Suprapubic skin (tissue), 4 donors: ENCODE measurements around the gene TPD52L1. TPM values are rescaled to one million over a fixed set of nuclear protein-coding genes. Genes with fewer than 3 reads are reported as not detected.

Experiments used
- DNase-seq, 2 donors: peaks; one replicate each; pipeline ENCODE4 v3.0.0-alpha.2; 2019; ENCODE audit warnings: low spot score in 2 of 2
- H3K27ac ChIP-seq: fragments of 200-600 bp; sonication (generic); one replicate; pipeline ENCODE4 v1.5.1; 2019
- H3K27me3 ChIP-seq: fragments of 200-600 bp; sonication (generic); one replicate; pipeline ENCODE4 v1.5.1; 2019
- H3K36me3 ChIP-seq: fragments of 200-600 bp; sonication (generic); one replicate; pipeline ENCODE4 v1.5.1; 2019
- H3K4me1 ChIP-seq: fragments of 200-600 bp; sonication (generic); one replicate; pipeline ENCODE4 v1.5.1; 2019
- H3K4me3 ChIP-seq: fragments of 200-600 bp; sonication (generic); one replicate; pipeline ENCODE4 v1.5.1; 2019; ENCODE audit warnings: mild to moderate bottlenecking
- H3K9me3 ChIP-seq: fragments of 200-600 bp; sonication (generic); one replicate; pipeline ENCODE4 v1.5.1; 2019
- CTCF ChIP-seq, 2 donors: fragments of 200-600 bp in 1 of 2; fragments of 450-650 bp in 1 of 2; sonication (generic) in 1 of 2; IDR thresholded peaks; one replicate each; pipeline ENCODE4 v1.5.1; 2016 to 2019; ENCODE audit warnings: antibody characterized with exemption in 2 of 2, mild to moderate bottlenecking in 1 of 2, moderate library complexity in 1 of 2
- EP300 ChIP-seq: sonication (generic); formaldehyde crosslinking; IDR thresholded peaks from one replicate; pipeline ENCODE4 v1.6.1; 2017; ENCODE audit warnings: antibody characterized with exemption
- POLR2A ChIP-seq, 2 donors: fragments of 450-650 bp; IDR thresholded peaks; one replicate each; pipeline ENCODE4 v1.6.1; 2017; ENCODE audit warnings: antibody characterized with exemption in 2 of 2, mild to moderate bottlenecking in 2 of 2, moderate library complexity in 2 of 2
- POLR2AphosphoS5 ChIP-seq, 3 donors: sonication (generic); formaldehyde crosslinking; IDR thresholded peaks; one replicate each; pipeline ENCODE4 v1.6.1; 2017; ENCODE audit warnings: antibody characterized with exemption in 3 of 3
- WGBS: methylation state at CpG from one replicate; pipeline ENCODE4 v1.1.5; 2018; 5-methylcytosine and 5-hydroxymethylcytosine counted together
- total RNA-seq, 4 donors: library from RNA; depleted of rRNA; stranded (reverse); fragments of >200 nt; gene quantifications; one replicate each; pipeline ENCODE4 v1.1.0, GENCODE V29; 2016

Gene TPD52L1
- total RNA-seq, 4 donors from 2014 or later: 146 to 202 (median 190) TPM

- WGBS: 98% methylated on average over 1 of the region's 1 CpG
- no peak for TF ChIP-seq CTCF (IDR thresholded peaks at IDR 0.05)
- Histone ChIP-seq H3K36me3 (peaks cover 53% of the 10 kb centered on the region), H3K27me3 (no peaks in the 10 kb centered on the region), H3K27ac (no peak overlapping the region), H3K4me3 (no peak overlapping the region), H3K9me3 (peaks cover 5% of the 10 kb centered on the region), H3K4me1 (no peaks in the 10 kb centered on the region)
- no peak for DNase-seq
These were observed 132.4 kb downstream of the TPD52L1 start for GRCh38 chr6:125285936-125286335.

GRCh38 chr6:125287718-125288117 lies 134.1 kb downstream of the TPD52L1 start:
- WGBS: 96% methylated on average over 9 of the region's 9 CpGs
- no peak for TF ChIP-seq POLR2A (IDR thresholded peaks at IDR 0.05)

GRCh38 chr6:125293587-125293986 lies 140.0 kb downstream of the TPD52L1 start:
- no peak for DNase-seq
- Histone ChIP-seq H3K27ac (no peak overlapping the region), H3K4me1 (peaks cover 25% of the 10 kb centered on the region), H3K36me3 (peaks cover 44% of the 10 kb centered on the region), H3K4me3 (no peak overlapping the region), H3K9me3 (no peaks in the 10 kb centered on the region), H3K27me3 (no peaks in the 10 kb centered on the region)
- WGBS: 85% methylated on average over 3 of the region's 3 CpGs
- TF ChIP-seq POLR2A (IDR thresholded peaks at IDR 0.05) (no peak), CTCF (IDR thresholded peaks at IDR 0.05) (no peak), POLR2AphosphoS5 (IDR thresholded peaks at IDR 0.05) (no peak), EP300 (no peak)

More at GRCh38 chr6:125287718-125288117, 134.1 kb downstream of the TPD52L1 start:
- H3K27ac ChIP-seq: no peak overlapping the region
- peaks cover 5% of the 10 kb centered on the region for H3K9me3 ChIP-seq
- peaks cover 49% of the 10 kb centered on the region for H3K36me3 ChIP-seq
- DNase-seq: no peak
- no peaks in the 10 kb centered on the region for H3K4me1 ChIP-seq
- H3K4me3 ChIP-seq: no peak overlapping the region
- no peaks in the 10 kb centered on the region for H3K27me3 ChIP-seq

- no peak for TF ChIP-seq CTCF (IDR thresholded peaks at IDR 0.05)
- no peak for TF ChIP-seq POLR2A (IDR thresholded peaks at IDR 0.05)
- no peak for TF ChIP-seq EP300
- no peak for TF ChIP-seq POLR2AphosphoS5 (IDR thresholded peaks at IDR 0.05)
- 81% methylated on average over 1 of the region's 1 CpG for WGBS
- no peak for DNase-seq
- H3K4me1 ChIP-seq: peaks cover 25% of the 10 kb centered on the region
- H3K27ac ChIP-seq: no peak overlapping the region
- no peaks in the 10 kb centered on the region for H3K9me3 ChIP-seq
- no peaks in the 10 kb centered on the region for H3K27me3 ChIP-seq
- H3K4me3 ChIP-seq: no peak overlapping the region
- H3K36me3 ChIP-seq: peaks cover 45% of the 10 kb centered on the region
These were observed 140.5 kb downstream of the TPD52L1 start for GRCh38 chr6:125294036-125294435.

- Histone ChIP-seq H3K4me3 (no peak overlapping the region), H3K4me1 (peaks cover 29% of the 10 kb centered on the region), H3K27me3 (no peaks in the 10 kb centered on the region), H3K27ac (no peak overlapping the region), H3K36me3 (peaks cover 40% of the 10 kb centered on the region), H3K9me3 (no peaks in the 10 kb centered on the region)
- WGBS: 42% methylated on average over 3 of the region's 3 CpGs
- DNase-seq: no peak
- TF ChIP-seq POLR2A (IDR thresholded peaks at IDR 0.05): no peak
These were observed 141.4 kb downstream of the TPD52L1 start for GRCh38 chr6:125294925-125295324.

GRCh38 chr6:125296471-125296870 lies 142.9 kb downstream of the TPD52L1 start:
- TF ChIP-seq EP300 (no peak), POLR2AphosphoS5 (IDR thresholded peaks at IDR 0.05) (no peak), POLR2A (IDR thresholded peaks at IDR 0.05) (no peak), CTCF (IDR thresholded peaks at IDR 0.05) (no peak)
- Histone ChIP-seq H3K27me3 (no peaks in the 10 kb centered on the region), H3K4me3 (no peak overlapping the region), H3K27ac (no peak overlapping the region), H3K9me3 (no peaks in the 10 kb centered on the region), H3K4me1 (peaks cover 40% of the 10 kb centered on the region), H3K36me3 (peaks cover 39% of the 10 kb centered on the region)
- 88% methylated on average over 1 of the region's 1 CpG for WGBS
- DNase-seq: no peak
